K562 (cell line): ENCODE data around the gene PLEKHA5. TPM values are rescaled to one million over a fixed set of nuclear protein-coding genes. Genes with fewer than 3 reads are reported as not detected.

ENCODE experiments used
- ARHGAP35 ChIP-seq: fragments of 450-650 bp; IDR thresholded peaks from 2 replicates; pipeline ENCODE4 v1.6.1; 2018; ENCODE audit not compliant: partially characterized antibody
- FOXA3 ChIP-seq, 2 experiments: fragments of 450-650 bp in 1 of 2; sonication (generic) in 1 of 2; formaldehyde crosslinking; IDR thresholded peaks in 1 of 2; conservative IDR thresholded peaks in 1 of 2; 2 replicates each; pipeline versions ENCODE4 v1.4.0 to v1.8.0; 2020 to 2022; ENCODE audit warnings: mild to moderate bottlenecking in 2 of 2, missing genetic modification reagents in 1 of 2
- KDM4B ChIP-seq, 2 experiments: fragments of 450-650 bp in 1 of 2; sonication (generic) in 1 of 2; IDR thresholded peaks; 2 replicates each; pipeline ENCODE4 v1.6.1; 2016 to 2017; ENCODE audit warnings: borderline replicate concordance in 2 of 2, antibody characterized with exemption in 1 of 2, low read depth in 1 of 2, mild to moderate bottlenecking in 1 of 2
- LARP7 ChIP-seq: fragments of 450-650 bp; IDR thresholded peaks from 2 replicates; pipeline ENCODE4 v1.6.1; 2016
- ZNF551 ChIP-seq: fragments of 250-450 bp; sonication (Bioruptor Pico); IDR thresholded peaks from 2 replicates; pipeline ENCODE4 v1.5.0; 2021; ENCODE audit warnings: mild to moderate bottlenecking, moderate library complexity
- ZNF668 ChIP-seq: fragments of 250-450 bp; sonication (Bioruptor Pico); IDR thresholded peaks from 2 replicates; pipeline ENCODE4 v1.8.0; 2022; ENCODE audit warnings: mild to moderate bottlenecking, inconsistent platforms
- polyA plus RNA-seq, 8 experiments: library from polyadenylated mRNA; depleted of rRNA in 4 of 8; stranded (reverse) in 5 of 8; unstranded in 3 of 8; fragments of >200 nt; fragmentation: Nextera tagmentation in 2 of 8; fragmentation: Illumina TruSeq in 1 of 8; extraction: Ambion mirVana in 2 of 8; extraction: Trizol in 1 of 8; gene quantifications; 2 replicates each; pipeline versions ENCODE4 v1.2.1 to v1.2.3, GENCODE V29; 2011 to 2014; ENCODE audit warnings: inconsistent platforms in 1 of 8, missing spikeins in 1 of 8
- total RNA-seq, 7 experiments: library from RNA; depleted of rRNA in 6 of 7; stranded (reverse); fragments of >200 nt in 6 of 7; fragmentation: Illumina TruSeq in 2 of 7; extraction: Trizol in 2 of 7; gene quantifications; 2 replicates each; pipeline versions ENCODE4 v1.2.1 to v1.2.3, GENCODE V29; 2011 to 2021; ENCODE audit warnings: low replicate concordance in 1 of 7
- TF ChIP-seq, protein P1 (sequence below): fragments of 450-650 bp; IDR thresholded peaks from 2 replicates; pipeline ENCODE4 v1.6.1; 2016; ENCODE audit warnings: low read depth

The PLEKHA5 gene
- total and polyA plus RNA-seq, 9 of the 15 experiments (the other 6 are each of a cell fraction or from before 2014, with no cell fraction given): 7.2 to 26.2 (median 17.4) TPM

GRCh38 chr12:19179986-19180385 lies 50.5 kb downstream of the PLEKHA5 start (continued):
- TF ChIP-seq, protein P1, sequence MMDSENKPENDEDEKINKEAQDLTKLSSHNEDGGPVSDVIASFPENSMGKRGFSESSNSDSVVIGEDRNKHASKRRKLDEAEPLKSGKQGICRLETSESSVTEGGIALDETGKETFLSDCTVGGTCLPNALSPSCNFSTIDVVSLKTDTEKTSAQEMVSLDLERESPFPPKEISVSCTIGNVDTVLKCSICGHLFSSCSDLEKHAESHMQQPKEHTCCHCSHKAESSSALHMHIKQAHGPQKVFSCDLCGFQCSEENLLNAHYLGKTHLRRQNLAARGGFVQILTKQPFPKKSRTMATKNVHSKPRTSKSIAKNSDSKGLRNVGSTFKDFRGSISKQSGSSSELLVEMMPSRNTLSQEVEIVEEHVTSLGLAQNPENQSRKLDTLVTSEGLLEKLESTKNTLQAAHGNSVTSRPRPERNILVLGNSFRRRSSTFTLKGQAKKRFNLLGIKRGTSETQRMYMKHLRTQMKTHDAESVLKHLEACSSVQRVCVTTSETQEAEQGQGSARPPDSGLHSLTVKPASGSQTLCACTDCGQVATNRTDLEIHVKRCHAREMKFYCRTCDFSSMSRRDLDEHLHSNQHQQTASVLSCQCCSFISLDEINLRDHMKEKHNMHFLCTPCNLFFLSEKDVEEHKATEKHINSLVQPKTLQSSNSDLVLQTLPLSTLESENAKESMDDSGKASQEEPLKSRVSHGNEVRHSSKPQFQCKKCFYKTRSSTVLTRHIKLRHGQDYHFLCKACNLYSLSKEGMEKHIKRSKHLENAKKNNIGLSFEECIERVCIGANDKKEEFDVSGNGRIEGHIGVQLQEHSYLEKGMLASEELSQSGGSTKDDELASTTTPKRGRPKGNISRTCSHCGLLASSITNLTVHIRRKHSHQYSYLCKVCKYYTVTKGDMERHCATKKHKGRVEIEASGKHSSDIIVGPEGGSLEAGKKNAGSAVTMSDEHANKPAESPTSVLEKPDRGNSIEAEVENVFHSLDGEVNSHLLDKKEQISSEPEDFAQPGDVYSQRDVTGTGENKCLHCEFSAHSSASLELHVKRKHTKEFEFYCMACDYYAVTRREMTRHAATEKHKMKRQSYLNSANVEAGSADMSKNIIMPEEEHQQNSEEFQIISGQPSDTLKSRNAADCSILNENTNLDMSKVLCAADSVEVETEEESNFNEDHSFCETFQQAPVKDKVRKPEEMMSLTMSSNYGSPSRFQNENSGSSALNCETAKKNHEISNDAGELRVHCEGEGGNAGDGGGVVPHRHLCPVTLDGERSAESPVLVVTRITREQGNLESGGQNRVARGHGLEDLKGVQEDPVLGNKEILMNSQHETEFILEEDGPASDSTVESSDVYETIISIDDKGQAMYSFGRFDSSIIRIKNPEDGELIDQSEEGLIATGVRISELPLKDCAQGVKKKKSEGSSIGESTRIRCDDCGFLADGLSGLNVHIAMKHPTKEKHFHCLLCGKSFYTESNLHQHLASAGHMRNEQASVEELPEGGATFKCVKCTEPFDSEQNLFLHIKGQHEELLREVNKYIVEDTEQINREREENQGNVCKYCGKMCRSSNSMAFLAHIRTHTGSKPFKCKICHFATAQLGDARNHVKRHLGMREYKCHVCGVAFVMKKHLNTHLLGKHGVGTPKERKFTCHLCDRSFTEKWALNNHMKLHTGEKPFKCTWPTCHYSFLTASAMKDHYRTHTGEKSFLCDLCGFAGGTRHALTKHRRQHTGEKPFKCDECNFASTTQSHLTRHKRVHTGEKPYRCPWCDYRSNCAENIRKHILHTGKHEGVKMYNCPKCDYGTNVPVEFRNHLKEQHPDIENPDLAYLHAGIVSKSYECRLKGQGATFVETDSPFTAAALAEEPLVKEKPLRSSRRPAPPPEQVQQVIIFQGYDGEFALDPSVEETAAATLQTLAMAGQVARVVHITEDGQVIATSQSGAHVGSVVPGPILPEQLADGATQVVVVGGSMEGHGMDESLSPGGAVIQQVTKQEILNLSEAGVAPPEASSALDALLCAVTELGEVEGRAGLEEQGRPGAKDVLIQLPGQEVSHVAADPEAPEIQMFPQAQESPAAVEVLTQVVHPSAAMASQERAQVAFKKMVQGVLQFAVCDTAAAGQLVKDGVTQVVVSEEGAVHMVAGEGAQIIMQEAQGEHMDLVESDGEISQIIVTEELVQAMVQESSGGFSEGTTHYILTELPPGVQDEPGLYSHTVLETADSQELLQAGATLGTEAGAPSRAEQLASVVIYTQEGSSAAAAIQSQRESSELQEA: no peak
- no peak for TF ChIP-seq ARHGAP35
- TF ChIP-seq FOXA3 (CRISPR knock-in tag; conservative IDR thresholded peaks at IDR 0.05 in 1 of 2, IDR thresholded peaks at IDR 0.05 in 1 of 2): no peak
- no peak for TF ChIP-seq LARP7
- TF ChIP-seq KDM4B (IDR thresholded peaks at IDR 0.05; ENCODE audit: borderline replicate concordance in 2 of 2, low read depth in 1 of 2): no peak
- no peak for TF ChIP-seq ZNF551 (CRISPR knock-in tag)
- TF ChIP-seq ZNF668: no peak
